NAMALWA (cell line): ENCODE data around the gene GBA2.

Experiments
- DNase-seq: peaks from one replicate; pipeline ENCODE4 v3.0.0-alpha.2; 2015; ENCODE audit warnings: low spot score

Gene GBA2

DNA sequence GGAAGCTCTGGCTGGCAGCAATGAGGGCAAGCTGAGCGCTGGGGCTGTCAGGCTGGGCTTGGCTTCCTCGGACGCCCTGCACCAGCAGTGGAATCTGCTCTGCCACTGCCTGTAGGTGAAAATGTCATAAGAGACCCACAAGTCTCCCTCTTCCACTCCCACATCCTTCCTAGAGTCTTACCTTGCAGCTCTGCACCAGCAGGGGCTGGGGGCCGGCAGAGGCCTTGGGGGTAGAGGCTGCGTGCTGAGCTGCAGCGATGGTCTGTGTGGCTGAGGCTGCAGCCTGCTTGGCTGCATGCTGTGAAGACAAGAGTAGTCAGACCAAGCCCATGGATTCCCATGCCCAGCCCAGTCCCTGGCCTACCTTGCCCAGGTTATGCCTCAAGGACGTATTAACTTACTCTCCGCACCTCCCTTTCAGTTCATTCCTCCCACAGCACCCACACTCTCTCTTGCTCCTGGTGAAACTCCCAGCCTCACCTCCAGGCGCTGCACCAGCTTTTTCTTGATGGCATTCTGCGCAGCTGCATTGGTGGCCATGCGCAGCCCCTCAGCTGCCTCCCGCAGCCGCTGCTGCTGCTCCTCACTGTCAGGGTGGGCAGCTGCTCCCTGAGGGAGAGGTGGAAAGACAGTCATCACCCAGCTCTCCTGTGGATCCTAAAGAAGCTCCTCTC lies 34.3 kb downstream of the GBA2 start:
- no peak for DNase-seq

GRCh38 chr9:35714123-35714522 lies 34.9 kb downstream of the GBA2 start:
- no peak for DNase-seq

DNA sequence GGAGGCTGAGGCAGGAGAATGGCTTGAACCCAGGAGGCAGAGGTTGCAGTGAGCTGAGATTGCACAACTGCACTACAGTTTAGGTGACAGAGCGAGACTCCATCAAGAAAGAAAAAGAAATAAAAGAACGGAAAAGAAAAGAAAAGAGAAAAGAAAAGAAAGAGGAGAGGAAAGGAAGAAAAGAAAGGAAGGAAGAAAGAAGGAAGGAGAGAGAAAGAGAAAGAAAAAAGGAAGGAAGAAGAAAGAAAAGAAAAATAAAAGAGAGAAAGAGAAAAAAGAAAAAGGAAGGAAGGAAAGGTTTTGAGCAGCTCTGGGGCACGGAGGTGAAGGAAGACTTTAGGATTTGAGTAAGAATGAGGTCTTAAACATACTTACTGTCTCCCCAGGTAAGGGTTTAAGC lies 35.5 kb downstream of the GBA2 start:
- DNase-seq: no peak

- DNase-seq: no peak
These were observed 36.1 kb downstream of the GBA2 start for GRCh38 chr9:35712762-35713400.

GRCh38 chr9:35711501-35712428 lies 37.3 kb downstream of the GBA2 start:
- no peak for DNase-seq

DNA sequence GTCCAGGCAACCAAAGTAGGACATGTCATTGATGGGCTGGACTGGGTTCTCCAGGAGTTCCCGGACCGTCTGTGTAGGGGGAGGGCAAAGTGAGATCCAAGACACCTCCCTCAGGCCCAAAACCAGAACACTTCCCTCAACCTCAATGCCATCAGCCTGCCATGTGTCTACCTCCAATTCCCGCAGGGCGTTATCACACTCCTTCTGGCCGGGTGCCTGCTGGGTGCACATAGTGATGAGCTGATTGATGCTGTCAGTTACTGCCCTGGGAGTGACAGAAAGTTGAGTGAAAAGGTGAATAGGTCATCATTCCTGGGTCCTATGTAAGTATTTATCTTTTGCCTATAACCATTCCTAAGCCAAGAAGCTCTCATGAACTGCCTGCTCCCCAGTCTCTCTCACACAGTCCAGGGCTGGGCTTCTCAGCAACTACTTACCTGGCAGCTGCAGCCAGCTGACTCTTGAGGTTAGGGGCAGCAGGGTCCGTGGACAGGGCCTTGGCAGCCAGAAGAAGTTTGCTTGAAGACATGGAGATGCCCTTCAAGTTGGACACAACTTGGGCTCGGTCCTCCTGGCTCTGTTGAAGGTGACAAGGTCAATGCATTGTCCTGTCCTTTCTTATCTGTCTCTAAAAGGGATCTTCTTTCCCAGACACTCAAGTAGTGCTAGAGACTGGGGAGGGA lies 38.1 kb downstream of the GBA2 start:
- DNase-seq: no peak

- DNase-seq: no peak
These were observed 40.9 kb downstream of the GBA2 start for GRCh38 chr9:35708146-35708545.

DNA sequence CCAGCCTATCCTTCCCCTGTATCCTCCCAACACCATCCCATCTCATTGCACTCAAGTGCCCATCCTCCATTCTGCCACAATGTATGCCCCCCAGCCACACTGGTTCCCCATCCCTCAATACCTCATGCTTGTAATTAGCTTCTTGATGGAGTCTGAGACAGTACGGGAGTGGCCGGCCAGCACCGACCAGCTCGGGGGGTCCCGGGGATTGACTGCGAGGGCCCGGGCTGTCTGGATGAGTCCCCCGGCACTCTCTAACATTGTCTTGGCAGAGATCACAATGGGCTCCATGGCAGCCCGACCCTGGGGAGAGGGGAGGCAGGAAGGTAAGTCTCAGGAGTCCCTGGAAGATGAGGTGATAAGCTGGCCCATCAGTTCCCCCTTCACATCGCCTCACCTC lies 42.1 kb downstream of the GBA2 start:
- DNase-seq: no peak

- no peak for DNase-seq
These were observed 43.1 kb downstream of the GBA2 start for GRCh38 chr9:35705836-35706430.

DNA sequence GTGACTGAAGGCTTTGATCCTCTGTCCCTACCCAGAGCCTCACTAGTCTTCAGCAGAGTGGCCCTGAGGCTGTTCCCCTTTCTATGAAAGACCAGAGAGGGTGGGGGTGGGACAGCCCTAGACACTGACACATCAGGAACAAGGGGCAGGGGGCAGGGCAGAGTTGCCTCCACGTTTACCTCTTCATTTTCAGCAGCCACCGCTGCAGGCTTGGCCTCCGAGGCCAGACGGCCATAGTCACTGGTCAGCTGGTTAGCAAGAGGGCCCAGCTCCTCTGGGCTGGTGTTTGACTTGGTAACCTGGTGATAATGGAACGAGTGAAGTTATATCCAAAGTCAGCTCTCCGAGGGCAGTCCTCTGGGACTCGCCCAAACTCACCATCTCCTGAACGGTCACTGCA lies 43.7 kb downstream of the GBA2 start:
- no peak for DNase-seq

- no peak for DNase-seq
These were observed 44.9 kb downstream of the GBA2 start for GRCh38 chr9:35703906-35704672.

DNA sequence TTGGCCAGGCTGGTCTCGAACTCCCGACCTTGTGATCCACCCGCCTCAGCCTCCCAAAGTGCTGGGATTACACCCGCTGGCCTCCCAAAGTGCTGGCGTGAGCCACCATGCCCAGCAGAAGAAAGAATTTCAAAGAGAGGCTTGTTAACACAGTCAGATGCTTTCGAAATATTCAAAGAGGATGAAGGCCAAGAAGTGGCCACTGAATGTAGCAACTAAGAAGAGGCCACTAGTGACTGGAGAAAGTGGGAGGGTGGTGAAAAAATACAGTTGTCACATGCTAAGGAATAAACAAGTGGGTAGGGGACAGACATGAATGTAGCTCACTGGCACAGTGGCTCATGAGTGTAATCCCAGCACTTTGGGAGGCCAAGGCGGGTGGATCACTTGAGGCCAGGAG lies 46.3 kb downstream of the GBA2 start:
- DNase-seq: no peak

- no peak for DNase-seq
These were observed 48.1 kb downstream of the GBA2 start for GRCh38 chr9:35700942-35701341.

- DNase-seq: no peak
These were observed 49.0 kb downstream of the GBA2 start for GRCh38 chr9:35700031-35700430.

GRCh38 chr9:35698231-35698630 lies 50.8 kb downstream of the GBA2 start:
- no peak for DNase-seq

GRCh38 chr9:35697486-35697885 lies 51.5 kb downstream of the GBA2 start:
- no peak for DNase-seq

DNA sequence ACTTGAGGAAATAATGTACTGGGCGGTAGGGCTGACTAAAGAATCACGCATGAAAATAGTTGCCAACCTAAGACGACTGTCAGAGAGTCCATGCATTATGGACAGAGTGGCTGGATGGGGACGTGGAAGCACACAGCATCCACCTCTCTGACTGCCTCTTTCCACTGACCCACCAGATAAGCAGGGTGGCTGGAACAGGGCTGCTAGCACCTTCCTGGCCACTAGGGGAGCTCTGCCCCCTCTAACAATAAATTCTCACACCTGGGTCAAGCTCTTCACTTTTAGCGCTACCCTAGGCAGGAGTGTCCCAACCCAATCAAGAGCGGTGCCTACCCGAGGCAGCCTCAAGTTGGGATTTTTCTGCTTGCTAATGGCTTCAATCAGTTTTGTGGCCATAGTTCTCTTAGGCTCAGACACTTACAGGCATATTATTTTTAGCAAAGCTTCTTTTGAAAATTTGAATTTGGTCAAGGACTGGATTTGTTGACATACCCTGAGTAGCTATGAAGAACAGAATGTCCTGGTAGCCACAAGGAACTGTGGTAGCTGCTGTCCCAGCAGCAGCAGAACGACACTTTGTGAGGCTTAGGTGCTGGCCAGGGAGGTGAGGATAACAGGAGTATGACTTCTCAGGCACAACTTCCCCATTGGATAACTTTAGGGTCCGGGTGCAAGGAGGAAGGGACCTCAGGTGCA lies 52.4 kb downstream of the GBA2 start:
- peak; percentile 76 for DNase-seq

GRCh38 chr9:35695943-35696401 lies 53.1 kb downstream of the GBA2 start:
- DNase-seq: no peak

- no peak for DNase-seq
These were observed 57.2 kb downstream of the GBA2 start for GRCh38 chr9:35691757-35692301.

- no peak for DNase-seq
These were observed 57.7 kb downstream of the GBA2 start for GRCh38 chr9:35691334-35691650.
